OCI-LY7 (cell line): Measurements from ENCODE around the gene CHST7. TPM values are rescaled to one million over a fixed set of nuclear protein-coding genes. Genes with fewer than 3 reads are reported as not detected.
"Not testable (repeated sequence)": the region's sequence is repeated elsewhere in the genome, so short reads cannot be mapped to it uniquely, and the experiment has no call there.

Experiments used
- BruUV-seq: library from RNA; stranded (reverse); fragments of 400-500 nt; replicated peaks from 2 replicates; lab custom pipeline; 2021; lab: Mats Ljungman, UMichigan
- CTCF ChIA-PET: fragments of 300-600 bp; sonication (Branson Sonifier 250); formaldehyde crosslinking; loops from one replicate; lab custom pipeline; 2022; ENCODE audit warnings: antibody characterized with exemption; ENCODE audit not compliant: unreplicated experiment; lab: Charles Lee
- POLR2A ChIA-PET: fragments of 300-600 bp; sonication (Branson Sonifier 250); formaldehyde crosslinking; loops from one replicate; lab custom pipeline; 2022; ENCODE audit warnings: antibody characterized with exemption; lab: Charles Lee
- DNase-seq: peaks from one replicate; pipeline ENCODE4 v3.0.0-alpha.2; 2015; ENCODE audit warnings: low spot score
- H2AFZ ChIP-seq: fragments of 200-600 bp; sonication (generic), shearing (Covaris generic); 2 replicates; pipeline ENCODE4 v1.6.1; 2014; ENCODE audit warnings: mild to moderate bottlenecking, antibody characterized with exemption, low read length, moderate library complexity
- H3K27ac ChIP-seq: fragments of 200-600 bp; sonication (generic); 2 replicates; pipeline ENCODE4 v1.5.1; 2014; ENCODE audit warnings: mixed run types, low read depth, mild to moderate bottlenecking, moderate library complexity, low read length, inconsistent platforms; ENCODE audit not compliant: poor library complexity, severe bottlenecking
- H3K36me3 ChIP-seq: fragments of 200-600 bp; sonication (generic); 2 replicates; pipeline ENCODE4 v1.6.1; 2014; ENCODE audit warnings: mild to moderate bottlenecking, antibody characterized with exemption, low read length, moderate library complexity, mixed read lengths; ENCODE audit not compliant: insufficient read depth
- H3K4me1 ChIP-seq: fragments of 200-600 bp; sonication (generic); 2 replicates; pipeline ENCODE4 v1.5.1; 2014; ENCODE audit warnings: mild to moderate bottlenecking, low read length; ENCODE audit not compliant: insufficient read depth, poor library complexity, severe bottlenecking
- H3K4me2 ChIP-seq: fragments of 200-600 bp; sonication (generic); 2 replicates; pipeline ENCODE4 v1.6.1; 2014; ENCODE audit warnings: mild to moderate bottlenecking, low read length
- H3K4me3 ChIP-seq: fragments of 200-600 bp; sonication (generic); 2 replicates; pipeline ENCODE4 v1.5.1; 2014; ENCODE audit warnings: mild to moderate bottlenecking, low read depth, low read length; ENCODE audit not compliant: poor library complexity, severe bottlenecking
- H3K79me2 ChIP-seq: fragments of 200-600 bp; sonication (generic); 2 replicates; pipeline ENCODE4 v1.6.1; 2016; ENCODE audit warnings: low read depth, mild to moderate bottlenecking, low read length, moderate library complexity, mixed read lengths; ENCODE audit not compliant: insufficient read depth
- H3K9me2 ChIP-seq: fragments of 200-600 bp; sonication (generic); 2 replicates; pipeline ENCODE4 v1.6.1; 2016; ENCODE audit warnings: mild to moderate bottlenecking, low read length, mixed read lengths; ENCODE audit not compliant: insufficient read depth
- H3K9me3 ChIP-seq: fragments of 200-600 bp; sonication (generic); 2 replicates; pipeline ENCODE4 v1.6.1; 2014; ENCODE audit warnings: mild to moderate bottlenecking, mixed run types, low read length, mixed read lengths
- H4K20me1 ChIP-seq: fragments of 200-600 bp; sonication (generic); 2 replicates; pipeline ENCODE4 v1.6.1; 2014; ENCODE audit warnings: mild to moderate bottlenecking, antibody characterized with exemption, low read length, moderate library complexity, mixed read lengths; ENCODE audit not compliant: insufficient read depth
- EZH2phosphoT487 ChIP-seq: fragments of 200-600 bp; sonication (generic); IDR thresholded peaks from 2 replicates; pipeline ENCODE4 v1.6.1; 2018; ENCODE audit warnings: low read depth, borderline replicate concordance, mild to moderate bottlenecking, mixed run types, antibody characterized with exemption, low read length, moderate library complexity, mixed read lengths
- intact Hi-C: fragments of 100-400 bp; cut with micrococcal nuclease; formaldehyde crosslinking; loops from one replicate; pipeline ENCODE4 v1.10.0; 2022; ENCODE audit not compliant: unreplicated experiment
- total RNA-seq, 2 experiments: library from RNA; depleted of rRNA in 1 of 2; stranded (reverse); fragments of >200 nt in 1 of 2; shearing (Covaris generic) in 1 of 2; gene quantifications; 2 replicates each; pipeline ENCODE4 v1.2.3, GENCODE V29; 2014 to 2022
- TF ChIP-seq, protein P1 (sequence below): fragments of 200-600 bp; sonication (generic); conservative IDR thresholded peaks from 2 replicates; pipeline ENCODE4 v1.5.1; 2014; ENCODE audit warnings: mild to moderate bottlenecking, antibody characterized with exemption, low read length, moderate library complexity, mixed read lengths

The CHST7 gene
- total RNA-seq, 2 experiments from 2014 or later = 2.0 to 5.3 TPM

DNA sequence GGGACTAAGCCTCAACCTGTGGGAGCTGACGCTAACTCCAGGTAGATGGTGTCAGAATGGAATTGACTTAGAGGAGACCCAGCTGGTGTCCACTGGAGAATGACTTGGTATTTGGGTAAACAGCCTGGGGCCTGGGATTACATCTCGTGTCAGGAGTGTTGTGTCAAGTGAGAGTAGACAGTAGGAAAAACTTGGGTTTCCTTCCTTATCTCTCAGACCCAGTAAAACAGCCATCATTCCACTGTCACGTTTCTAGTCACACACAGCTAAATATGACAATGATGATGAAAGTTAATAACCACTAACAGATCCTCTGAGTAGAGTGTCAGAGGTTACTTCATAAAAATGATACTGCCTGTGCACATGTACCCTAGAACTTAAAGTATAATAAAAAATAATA lies 42.1 kb upstream of the CHST7 start:
- no peak for DNase-seq
- intact Hi-C loops = no loop called here
- POLR2A ChIA-PET = no interaction called here
- Histone ChIP-seq H3K9me3 (no peaks in the 10 kb centered on the region), H3K79me2 (no peaks in the 10 kb centered on the region), H4K20me1 (no peaks in the 10 kb centered on the region), H3K4me3 (no peak overlapping the region), H3K4me2 (no peak overlapping the region), H3K4me1 (peaks cover 5% of the 10 kb centered on the region), H2AFZ (no peak overlapping the region), H3K36me3 (no peaks in the 10 kb centered on the region), H3K9me2 (no peaks in the 10 kb centered on the region), H3K27ac (no peak overlapping the region)
- CTCF ChIA-PET = no interaction called here
- no peak for TF ChIP-seq EZH2phosphoT487
- TF ChIP-seq, protein P1, sequence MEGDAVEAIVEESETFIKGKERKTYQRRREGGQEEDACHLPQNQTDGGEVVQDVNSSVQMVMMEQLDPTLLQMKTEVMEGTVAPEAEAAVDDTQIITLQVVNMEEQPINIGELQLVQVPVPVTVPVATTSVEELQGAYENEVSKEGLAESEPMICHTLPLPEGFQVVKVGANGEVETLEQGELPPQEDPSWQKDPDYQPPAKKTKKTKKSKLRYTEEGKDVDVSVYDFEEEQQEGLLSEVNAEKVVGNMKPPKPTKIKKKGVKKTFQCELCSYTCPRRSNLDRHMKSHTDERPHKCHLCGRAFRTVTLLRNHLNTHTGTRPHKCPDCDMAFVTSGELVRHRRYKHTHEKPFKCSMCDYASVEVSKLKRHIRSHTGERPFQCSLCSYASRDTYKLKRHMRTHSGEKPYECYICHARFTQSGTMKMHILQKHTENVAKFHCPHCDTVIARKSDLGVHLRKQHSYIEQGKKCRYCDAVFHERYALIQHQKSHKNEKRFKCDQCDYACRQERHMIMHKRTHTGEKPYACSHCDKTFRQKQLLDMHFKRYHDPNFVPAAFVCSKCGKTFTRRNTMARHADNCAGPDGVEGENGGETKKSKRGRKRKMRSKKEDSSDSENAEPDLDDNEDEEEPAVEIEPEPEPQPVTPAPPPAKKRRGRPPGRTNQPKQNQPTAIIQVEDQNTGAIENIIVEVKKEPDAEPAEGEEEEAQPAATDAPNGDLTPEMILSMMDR = no peak
- BruUV-seq = no TSS peak

DNA sequence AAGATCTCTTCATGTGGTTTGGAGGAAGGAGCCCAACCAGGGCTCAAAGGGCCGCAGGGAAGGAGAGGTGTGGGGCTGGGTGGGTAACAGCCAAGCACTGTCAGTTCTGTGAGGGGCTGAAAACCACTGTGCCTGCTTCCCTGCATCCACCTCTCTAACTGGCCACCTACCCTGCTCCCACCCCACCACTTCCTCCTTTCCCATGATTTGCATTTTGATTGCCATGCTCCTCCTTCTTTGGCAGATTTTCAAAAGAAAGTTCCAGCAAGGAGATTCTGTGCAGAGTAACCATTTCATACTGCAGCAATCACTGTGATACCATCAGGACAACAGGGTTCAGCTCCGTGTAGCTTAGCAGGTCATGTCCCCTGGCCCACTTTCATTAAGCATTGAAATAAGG lies 30.1 kb upstream of the CHST7 start:
- intact Hi-C loops = no loop called here
- CTCF ChIA-PET = no interaction called here

DNA sequence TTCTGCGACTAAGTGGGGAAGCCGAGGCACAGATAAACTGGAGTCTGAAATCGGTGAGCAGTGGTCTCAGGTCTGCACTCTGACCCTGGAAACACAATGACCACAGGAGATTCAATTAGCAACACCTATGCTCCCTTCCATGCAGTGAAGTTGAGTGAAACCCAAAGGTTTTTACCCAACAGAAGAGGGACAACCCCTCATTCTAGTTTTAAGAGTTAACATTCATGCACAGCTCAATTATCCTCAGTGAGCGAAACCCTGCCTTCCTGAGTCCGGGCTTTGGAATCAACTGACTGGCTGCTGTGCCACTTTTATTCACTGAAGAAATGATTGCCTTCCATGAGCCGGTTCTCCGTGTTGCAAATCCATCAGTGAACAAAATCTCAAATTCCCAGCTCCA lies 29.0 kb upstream of the CHST7 start:
- H4K20me1 ChIP-seq, intact Hi-C loops, POLR2A ChIA-PET, BruUV-seq, H3K9me3 ChIP-seq, H3K9me2 ChIP-seq, CTCF ChIA-PET, DNase-seq: not testable (repeated sequence)
- H3K4me2 ChIP-seq = peak overlapping the region; percentile 97
- H3K4me1 ChIP-seq = peaks cover 13% of the 10 kb centered on the region
- peaks cover 26% of the 10 kb centered on the region for H3K79me2 ChIP-seq
- H3K36me3 ChIP-seq = peaks cover 16% of the 10 kb centered on the region
- peak overlapping the region; percentile 92; the same call in 1 of the 2 replicates for H2AFZ ChIP-seq
- H3K4me3 ChIP-seq = peak overlapping the region; percentile 100
- H3K27ac ChIP-seq = peak overlapping the region; percentile 47

More for the DNA sequence above, 30.1 kb upstream of the CHST7 start:
- DNase-seq = no peak
- H3K4me2 ChIP-seq = no peak overlapping the region
- no peaks in the 10 kb centered on the region for H3K9me2 ChIP-seq
- no peak overlapping the region for H2AFZ ChIP-seq
- TF ChIP-seq EZH2phosphoT487 = no peak
- TF ChIP-seq, protein P1 = no peak
- H3K4me1 ChIP-seq = peaks cover 13% of the 10 kb centered on the region
- H3K36me3 ChIP-seq = peaks cover 14% of the 10 kb centered on the region
- H3K9me3 ChIP-seq = no peaks in the 10 kb centered on the region
- no peak overlapping the region for H3K27ac ChIP-seq
- H3K79me2 ChIP-seq = peaks cover 25% of the 10 kb centered on the region
- POLR2A ChIA-PET = no interaction called here
- BruUV-seq = no TSS peak
- H4K20me1 ChIP-seq = no peaks in the 10 kb centered on the region; the same call in 1 of the 2 replicates
- H3K4me3 ChIP-seq = no peak overlapping the region
